ENCODE results near the gene RNF44. TPM values are rescaled to one million over a fixed set of nuclear protein-coding genes. Genes with fewer than 3 reads are reported as not detected.

Gene RNF44
- total RNA-seq, 1 experiment from 2014 or later = 172 TPM

DNA sequence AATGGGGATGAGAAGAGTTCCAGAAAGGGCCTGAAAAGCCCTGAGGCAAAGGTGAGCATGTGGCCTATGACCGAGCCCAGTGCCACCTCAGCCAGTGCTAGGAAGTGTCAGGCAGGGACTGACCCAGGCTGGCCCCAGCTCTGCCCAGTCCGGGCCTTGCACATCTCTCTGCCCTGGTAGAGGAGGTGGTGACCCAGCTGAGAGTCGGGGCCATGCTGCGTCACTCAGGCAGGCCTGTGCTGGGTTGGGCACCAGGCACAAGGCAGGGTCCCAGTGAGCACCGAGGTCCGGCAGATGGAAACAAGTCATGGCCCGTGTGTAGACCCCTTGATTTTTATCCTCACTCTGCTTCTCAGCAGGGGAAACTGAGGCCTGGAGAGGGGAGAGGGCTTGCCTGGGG, 12.7 kb upstream of the RNF44 start:
- Histone ChIP-seq H3K4me2 (ENCODE audit: insufficient read depth, insufficient read length, low read length) (no peak overlapping the region), H3T11ph (ENCODE audit: low read length) (no peak overlapping the region), H3K18ac (ENCODE audit: insufficient read length, low read depth, low read length) (no peak overlapping the region), H4K5ac (ENCODE audit: insufficient read length, low read depth, low read length) (no peak overlapping the region), H3K27ac (ENCODE audit: insufficient read length, low read depth, low read length) (no peak overlapping the region), H2AK5ac (ENCODE audit: insufficient read length, low read length) (no peak overlapping the region), H2AFZ (ENCODE audit: low read length) (no peak overlapping the region), H3K27me3 (ENCODE audit: insufficient read depth, low read length) (no peaks in the 10 kb centered on the region), H2BK120ac (ENCODE audit: low read depth, low read length, poor library complexity, severe bottlenecking) (no peak overlapping the region), H2BK20ac (ENCODE audit: low read depth, low read length, poor library complexity, severe bottlenecking) (no peak overlapping the region), H4K20me1 (ENCODE audit: control insufficient read depth, insufficient read depth, insufficient read length) (no peaks in the 10 kb centered on the region), H3K9me3 (ENCODE audit: control insufficient read depth, low read depth, low read length) (no peaks in the 10 kb centered on the region), H4K91ac (ENCODE audit: insufficient read length, low read depth, low read length) (peak overlapping the region; percentile 36), H4K8ac (replicated peaks; ENCODE audit: insufficient read length, low read depth, low read length) (no peak overlapping the region), H2BK12ac (ENCODE audit: insufficient read length, low read depth, low read length) (no peak overlapping the region), H3K4ac (ENCODE audit: low read depth, low read length) (no peak overlapping the region), H3K79me1 (ENCODE audit: insufficient read depth, low read depth, low read length, poor library complexity, severe bottlenecking) (no peaks in the 10 kb centered on the region), H3K4me1 (ENCODE audit: insufficient read depth, low read length) (no peaks in the 10 kb centered on the region), H3K14ac (ENCODE audit: insufficient read depth, low read length) (no peak overlapping the region; the same call in 1 of the 2 replicates), H3K56ac (ENCODE audit: insufficient read length, low read depth, low read length) (no peak overlapping the region), H3K23me2 (ENCODE audit: insufficient read length, low read depth, low read length, poor library complexity, severe bottlenecking) (no peaks in the 10 kb centered on the region), H2BK15ac (ENCODE audit: low read depth, low read length) (no peak overlapping the region), H3K9ac (ENCODE audit: extremely low read depth, insufficient read length, low read length) (no peak overlapping the region), H3K23ac (ENCODE audit: insufficient read length, low read depth, low read length) (no peak overlapping the region), H3K79me2 (ENCODE audit: insufficient read depth, low read length) (no peaks in the 10 kb centered on the region), H2BK5ac (ENCODE audit: insufficient read length, low read length) (no peak overlapping the region)
- peaks cover 14% of the 10 kb centered on the region for H3K27me3 Mint-ChIP-seq (ENCODE audit: low read depth)
- no peak overlapping the region for H3K4me3 Mint-ChIP-seq
- H3K4me1 Mint-ChIP-seq = peaks cover 16 to 21% of the 10 kb centered on the region in 2 experiments
- DNase-seq = no peak
- H3K9me3 Mint-ChIP-seq = no peaks in the 10 kb centered on the region
- H3K36me3 Mint-ChIP-seq (ENCODE audit: insufficient read depth in 1 of 3, low read depth in 3 of 3) = peaks cover 0 to under 1% (median 0%) of the 10 kb centered on the region in 3 experiments; a peak in 2 of 7 replicates
- TF ChIP-seq, protein P1, sequence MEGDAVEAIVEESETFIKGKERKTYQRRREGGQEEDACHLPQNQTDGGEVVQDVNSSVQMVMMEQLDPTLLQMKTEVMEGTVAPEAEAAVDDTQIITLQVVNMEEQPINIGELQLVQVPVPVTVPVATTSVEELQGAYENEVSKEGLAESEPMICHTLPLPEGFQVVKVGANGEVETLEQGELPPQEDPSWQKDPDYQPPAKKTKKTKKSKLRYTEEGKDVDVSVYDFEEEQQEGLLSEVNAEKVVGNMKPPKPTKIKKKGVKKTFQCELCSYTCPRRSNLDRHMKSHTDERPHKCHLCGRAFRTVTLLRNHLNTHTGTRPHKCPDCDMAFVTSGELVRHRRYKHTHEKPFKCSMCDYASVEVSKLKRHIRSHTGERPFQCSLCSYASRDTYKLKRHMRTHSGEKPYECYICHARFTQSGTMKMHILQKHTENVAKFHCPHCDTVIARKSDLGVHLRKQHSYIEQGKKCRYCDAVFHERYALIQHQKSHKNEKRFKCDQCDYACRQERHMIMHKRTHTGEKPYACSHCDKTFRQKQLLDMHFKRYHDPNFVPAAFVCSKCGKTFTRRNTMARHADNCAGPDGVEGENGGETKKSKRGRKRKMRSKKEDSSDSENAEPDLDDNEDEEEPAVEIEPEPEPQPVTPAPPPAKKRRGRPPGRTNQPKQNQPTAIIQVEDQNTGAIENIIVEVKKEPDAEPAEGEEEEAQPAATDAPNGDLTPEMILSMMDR (conservative IDR thresholded peaks at IDR 0.05) = no peak
- H3K27ac Mint-ChIP-seq = no peak overlapping the region
- no CpG with 5 or more reads among the region's 7 CpGs for WGBS (ENCODE audit: extremely low coverage, insufficient read length, low lambda C conversion rate)

Data from H9 (cell line).